ENCODE measurements around the gene ASB13.

The ASB13 gene

DNA sequence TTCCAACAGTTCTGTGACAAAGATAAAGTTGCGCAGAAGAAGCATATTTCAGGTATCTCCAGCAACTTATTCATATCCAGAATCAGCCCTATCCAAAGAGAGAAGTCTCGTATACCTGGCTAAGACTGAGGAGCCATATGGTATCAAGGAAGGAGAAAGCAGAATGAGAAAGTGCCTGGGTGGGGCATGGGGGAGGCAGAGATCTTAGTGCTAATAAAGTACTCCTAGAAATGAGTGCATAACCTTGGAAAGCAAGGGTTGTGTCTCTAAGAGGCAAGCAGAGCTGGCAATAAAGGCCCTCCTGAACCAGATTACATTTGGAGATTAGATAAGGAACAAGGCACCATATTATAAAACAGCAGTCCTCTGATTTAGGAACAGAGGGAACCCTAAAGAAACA lies 30.9 kb upstream of the ASB13 start:
- no peak for DNase-seq (ENCODE audit: low read depth)
- no peak overlapping the region for H3K4me3 ChIP-seq (ENCODE audit: low read depth, low read length)
- TF ChIP-seq, protein P1, sequence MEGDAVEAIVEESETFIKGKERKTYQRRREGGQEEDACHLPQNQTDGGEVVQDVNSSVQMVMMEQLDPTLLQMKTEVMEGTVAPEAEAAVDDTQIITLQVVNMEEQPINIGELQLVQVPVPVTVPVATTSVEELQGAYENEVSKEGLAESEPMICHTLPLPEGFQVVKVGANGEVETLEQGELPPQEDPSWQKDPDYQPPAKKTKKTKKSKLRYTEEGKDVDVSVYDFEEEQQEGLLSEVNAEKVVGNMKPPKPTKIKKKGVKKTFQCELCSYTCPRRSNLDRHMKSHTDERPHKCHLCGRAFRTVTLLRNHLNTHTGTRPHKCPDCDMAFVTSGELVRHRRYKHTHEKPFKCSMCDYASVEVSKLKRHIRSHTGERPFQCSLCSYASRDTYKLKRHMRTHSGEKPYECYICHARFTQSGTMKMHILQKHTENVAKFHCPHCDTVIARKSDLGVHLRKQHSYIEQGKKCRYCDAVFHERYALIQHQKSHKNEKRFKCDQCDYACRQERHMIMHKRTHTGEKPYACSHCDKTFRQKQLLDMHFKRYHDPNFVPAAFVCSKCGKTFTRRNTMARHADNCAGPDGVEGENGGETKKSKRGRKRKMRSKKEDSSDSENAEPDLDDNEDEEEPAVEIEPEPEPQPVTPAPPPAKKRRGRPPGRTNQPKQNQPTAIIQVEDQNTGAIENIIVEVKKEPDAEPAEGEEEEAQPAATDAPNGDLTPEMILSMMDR (IDR thresholded peaks at IDR 0.05; ENCODE audit: low read depth, low read length, missing control alignments), result no peak
- in situ Hi-C loops (cut with HindIII; ENCODE audit: low sequenced_read_pairs), result no loop called here

GRCh38 chr10:5694573-5694972 lies 28.2 kb upstream of the ASB13 start:
- in situ Hi-C loops (cut with HindIII; ENCODE audit: low sequenced_read_pairs), result loop anchor here (5.0 kb wide), 1 partner anchor 68 kb away; no protein-coding TSS in a partner anchor
- no peak for DNase-seq (ENCODE audit: low read depth)
- TF ChIP-seq, protein P1 (IDR thresholded peaks at IDR 0.05; ENCODE audit: low read depth, low read length, missing control alignments), result no peak
- no peak overlapping the region for H3K4me3 ChIP-seq (ENCODE audit: low read depth, low read length)

GRCh38 chr10:5692461-5693358 lies 26.3 kb upstream of the ASB13 start:
- no peak for DNase-seq (ENCODE audit: low read depth)
- H3K4me3 ChIP-seq (ENCODE audit: low read depth, low read length), result peak overlapping the region; percentile 59
- TF ChIP-seq, protein P1 (IDR thresholded peaks at IDR 0.05; ENCODE audit: low read depth, low read length, missing control alignments), result no peak
- in situ Hi-C loops (cut with HindIII; ENCODE audit: low sequenced_read_pairs), result loop anchor here (5.0 kb wide), 1 partner anchor 70 kb away; no protein-coding TSS in a partner anchor

GRCh38 chr10:5691786-5692185 lies 25.4 kb upstream of the ASB13 start:
- in situ Hi-C loops (cut with HindIII; ENCODE audit: low sequenced_read_pairs), result loop anchor here (5.0 kb wide), 1 partner anchor 71 kb away; no protein-coding TSS in a partner anchor
- TF ChIP-seq, protein P1 (IDR thresholded peaks at IDR 0.05; ENCODE audit: low read depth, low read length, missing control alignments), result no peak
- no peak for DNase-seq (ENCODE audit: low read depth)
- H3K4me3 ChIP-seq (ENCODE audit: low read depth, low read length), result peak overlapping the region; percentile 59

GRCh38 chr10:5688587-5688986 lies 22.2 kb upstream of the ASB13 start:
- in situ Hi-C loops (cut with HindIII; ENCODE audit: low sequenced_read_pairs), result no loop called here
- H3K4me3 ChIP-seq (ENCODE audit: low read depth, low read length), result no peak overlapping the region
- TF ChIP-seq, protein P1 (IDR thresholded peaks at IDR 0.05; ENCODE audit: low read depth, low read length, missing control alignments), result no peak
- no peak for DNase-seq (ENCODE audit: low read depth)

DNA sequence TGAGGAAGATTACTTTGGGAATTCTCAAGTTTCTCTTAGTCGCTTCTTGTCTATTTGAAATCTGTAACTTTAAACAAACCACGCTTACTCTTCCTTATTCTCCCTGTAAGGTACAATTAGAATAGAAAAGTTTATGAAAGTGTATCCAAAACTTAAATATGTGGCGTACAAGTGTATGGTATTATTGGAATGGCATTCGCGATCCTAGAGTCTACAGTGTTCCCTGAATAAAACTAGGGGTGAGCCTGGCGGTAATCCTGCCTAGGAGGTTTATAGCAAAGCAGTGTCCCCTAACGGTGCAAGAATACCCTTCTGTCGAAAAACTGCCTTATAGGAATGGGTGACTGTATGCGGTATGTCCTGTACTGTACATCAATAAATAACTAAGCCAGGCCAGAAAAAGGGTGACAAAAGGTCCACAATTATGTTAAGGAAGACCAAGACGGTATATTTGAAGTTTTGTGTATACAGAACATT lies 19.4 kb upstream of the ASB13 start:
- peak overlapping the region; percentile 88 for H3K4me3 ChIP-seq (ENCODE audit: low read depth, low read length)
- DNase-seq (ENCODE audit: low read depth), result no peak
- TF ChIP-seq, protein P1 (IDR thresholded peaks at IDR 0.05; ENCODE audit: low read depth, low read length, missing control alignments), result no peak
- in situ Hi-C loops (cut with HindIII; ENCODE audit: low sequenced_read_pairs), result no loop called here
